Fibroblast of the conjunctiva (primary cell): ENCODE measurements around the gene GUCY2C.

Source experiments
- DNase-seq: peaks from one replicate; pipeline ENCODE4 v3.0.0-alpha.2; 2010; ENCODE audit warnings: low read depth

The GUCY2C gene

GRCh38 chr12:14621826-14622225 lies 74.6 kb downstream of the GUCY2C start:
- DNase-seq, result no peak

- no peak for DNase-seq
These were observed 76.5 kb downstream of the GUCY2C start for GRCh38 chr12:14619741-14620501.

GRCh38 chr12:14618983-14619382 lies 77.4 kb downstream of the GUCY2C start:
- DNase-seq, result no peak

GRCh38 chr12:14614704-14615121 lies 81.7 kb downstream of the GUCY2C start:
- DNase-seq, result no peak

- no peak for DNase-seq
These were observed 82.7 kb downstream of the GUCY2C start for GRCh38 chr12:14613718-14614117.

- no peak for DNase-seq
These were observed 83.4 kb downstream of the GUCY2C start for GRCh38 chr12:14612898-14613445.

GRCh38 chr12:14612250-14612649 lies 84.1 kb downstream of the GUCY2C start:
- DNase-seq, result no peak

GRCh38 chr12:14611640-14612203 lies 84.7 kb downstream of the GUCY2C start:
- no peak for DNase-seq

- no peak for DNase-seq
These were observed 88.8 kb downstream of the GUCY2C start for GRCh38 chr12:14607568-14607967.

- no peak for DNase-seq
These were observed 90.9 kb downstream of the GUCY2C start for GRCh38 chr12:14605401-14605989.

- no peak for DNase-seq
These were observed 94.5 kb downstream of the GUCY2C start for GRCh38 chr12:14601692-14602478.

- no peak for DNase-seq
These were observed 98.9 kb downstream of the GUCY2C start for GRCh38 chr12:14597480-14597879.

GRCh38 chr12:14591719-14592118 lies 104.7 kb downstream of the GUCY2C start:
- no peak for DNase-seq

- DNase-seq, result no peak
These were observed 107.0 kb downstream of the GUCY2C start for GRCh38 chr12:14589169-14590004.

- no peak for DNase-seq
These were observed 107.8 kb downstream of the GUCY2C start for GRCh38 chr12:14588571-14588970.

- no peak for DNase-seq
These were observed 117.8 kb downstream of the GUCY2C start for GRCh38 chr12:14578646-14579045.

- no peak for DNase-seq
These were observed 119.1 kb downstream of the GUCY2C start for GRCh38 chr12:14577344-14577743.

- DNase-seq, result no peak
These were observed 119.5 kb downstream of the GUCY2C start for GRCh38 chr12:14576896-14577295.

- DNase-seq, result no peak
These were observed 120.8 kb downstream of the GUCY2C start for GRCh38 chr12:14575585-14575984.

- DNase-seq, result no peak
These were observed 123.3 kb downstream of the GUCY2C start for GRCh38 chr12:14573118-14573517.

GRCh38 chr12:14572401-14572800 lies 124.0 kb downstream of the GUCY2C start:
- no peak for DNase-seq
